ENCODE results near the gene CD276.

Gene CD276

GRCh38 chr15:73754461-73754860 lies 70.3 kb downstream of the CD276 start:
- no peak overlapping the region for H3K27ac ChIP-seq (ENCODE audit: low read depth, low read length)
- no peaks in the 10 kb centered on the region for H3K9me3 ChIP-seq (ENCODE audit: control insufficient read depth, insufficient read depth, low read depth, low read length)
- H3K9ac ChIP-seq (ENCODE audit: low read length) = no peak overlapping the region
- H3K27me3 ChIP-seq (ENCODE audit: control insufficient read depth, insufficient read depth, low read length) = peaks cover 22% of the 10 kb centered on the region
- H3K4me1 ChIP-seq (ENCODE audit: control insufficient read depth, insufficient read depth, low read length) = peaks cover 22% of the 10 kb centered on the region
- H3K36me3 ChIP-seq (ENCODE audit: control insufficient read depth, insufficient read depth, low read length) = no peaks in the 10 kb centered on the region
- H3K4me3 ChIP-seq (ENCODE audit: low read depth, low read length) = no peak overlapping the region

- H3K4me3 ChIP-seq (ENCODE audit: low read depth, low read length) = no peak overlapping the region
- no peaks in the 10 kb centered on the region for H3K36me3 ChIP-seq (ENCODE audit: control insufficient read depth, insufficient read depth, low read length)
- no peak overlapping the region for H3K27ac ChIP-seq (ENCODE audit: low read depth, low read length)
- H3K9me3 ChIP-seq (ENCODE audit: control insufficient read depth, insufficient read depth, low read depth, low read length) = no peaks in the 10 kb centered on the region
- peaks cover 22% of the 10 kb centered on the region for H3K4me1 ChIP-seq (ENCODE audit: control insufficient read depth, insufficient read depth, low read length)
- no peak overlapping the region for H3K9ac ChIP-seq (ENCODE audit: low read length)
- peaks cover 23% of the 10 kb centered on the region for H3K27me3 ChIP-seq (ENCODE audit: control insufficient read depth, insufficient read depth, low read length)
These were observed 71.3 kb downstream of the CD276 start for GRCh38 chr15:73755481-73755880.

- H3K9me3 ChIP-seq (ENCODE audit: control insufficient read depth, insufficient read depth, low read depth, low read length) = no peaks in the 10 kb centered on the region
- H3K27me3 ChIP-seq (ENCODE audit: control insufficient read depth, insufficient read depth, low read length) = peaks cover 23% of the 10 kb centered on the region
- H3K4me3 ChIP-seq (ENCODE audit: low read depth, low read length) = no peak overlapping the region
- H3K36me3 ChIP-seq (ENCODE audit: control insufficient read depth, insufficient read depth, low read length) = no peaks in the 10 kb centered on the region
- H3K4me1 ChIP-seq (ENCODE audit: control insufficient read depth, insufficient read depth, low read length) = peaks cover 22% of the 10 kb centered on the region
- no peak overlapping the region for H3K27ac ChIP-seq (ENCODE audit: low read depth, low read length)
- H3K9ac ChIP-seq (ENCODE audit: low read length) = no peak overlapping the region
These were observed 71.8 kb downstream of the CD276 start for GRCh38 chr15:73755946-73756345.

GRCh38 chr15:73756390-73756789 lies 72.2 kb downstream of the CD276 start:
- Histone ChIP-seq H3K9me3 (ENCODE audit: control insufficient read depth, insufficient read depth, low read depth, low read length) (no peaks in the 10 kb centered on the region), H3K9ac (ENCODE audit: low read length) (no peak overlapping the region), H3K27ac (ENCODE audit: low read depth, low read length) (no peak overlapping the region), H3K36me3 (ENCODE audit: control insufficient read depth, insufficient read depth, low read length) (no peaks in the 10 kb centered on the region), H3K27me3 (ENCODE audit: control insufficient read depth, insufficient read depth, low read length) (peaks cover 21% of the 10 kb centered on the region), H3K4me1 (ENCODE audit: control insufficient read depth, insufficient read depth, low read length) (peaks cover 19% of the 10 kb centered on the region), H3K4me3 (ENCODE audit: low read depth, low read length) (no peak overlapping the region)

- H3K4me1 ChIP-seq (ENCODE audit: control insufficient read depth, insufficient read depth, low read length) = peaks cover 16% of the 10 kb centered on the region
- peaks cover 18% of the 10 kb centered on the region for H3K27me3 ChIP-seq (ENCODE audit: control insufficient read depth, insufficient read depth, low read length)
- H3K9ac ChIP-seq (ENCODE audit: low read length) = no peak overlapping the region
- H3K27ac ChIP-seq (ENCODE audit: low read depth, low read length) = no peak overlapping the region
- no peaks in the 10 kb centered on the region for H3K36me3 ChIP-seq (ENCODE audit: control insufficient read depth, insufficient read depth, low read length)
- no peaks in the 10 kb centered on the region for H3K9me3 ChIP-seq (ENCODE audit: control insufficient read depth, insufficient read depth, low read depth, low read length)
- no peak overlapping the region for H3K4me3 ChIP-seq (ENCODE audit: low read depth, low read length)
These were observed 72.8 kb downstream of the CD276 start for GRCh38 chr15:73756947-73757513.

GRCh38 chr15:73757571-73757970 lies 73.4 kb downstream of the CD276 start:
- peaks cover 18% of the 10 kb centered on the region for H3K27me3 ChIP-seq (ENCODE audit: control insufficient read depth, insufficient read depth, low read length)
- H3K36me3 ChIP-seq (ENCODE audit: control insufficient read depth, insufficient read depth, low read length) = no peaks in the 10 kb centered on the region
- H3K4me3 ChIP-seq (ENCODE audit: low read depth, low read length) = no peak overlapping the region
- H3K9me3 ChIP-seq (ENCODE audit: control insufficient read depth, insufficient read depth, low read depth, low read length) = no peaks in the 10 kb centered on the region
- no peak overlapping the region for H3K9ac ChIP-seq (ENCODE audit: low read length)
- no peak overlapping the region for H3K27ac ChIP-seq (ENCODE audit: low read depth, low read length)
- H3K4me1 ChIP-seq (ENCODE audit: control insufficient read depth, insufficient read depth, low read length) = peaks cover 16% of the 10 kb centered on the region

- Histone ChIP-seq H3K4me1 (ENCODE audit: control insufficient read depth, insufficient read depth, low read length) (peaks cover 14% of the 10 kb centered on the region), H3K9ac (ENCODE audit: low read length) (no peak overlapping the region), H3K36me3 (ENCODE audit: control insufficient read depth, insufficient read depth, low read length) (no peaks in the 10 kb centered on the region), H3K27me3 (ENCODE audit: control insufficient read depth, insufficient read depth, low read length) (peaks cover 16% of the 10 kb centered on the region), H3K4me3 (ENCODE audit: low read depth, low read length) (no peak overlapping the region), H3K9me3 (ENCODE audit: control insufficient read depth, insufficient read depth, low read depth, low read length) (no peaks in the 10 kb centered on the region), H3K27ac (ENCODE audit: low read depth, low read length) (no peak overlapping the region)
These were observed 74.3 kb downstream of the CD276 start for GRCh38 chr15:73758461-73758860.

- H3K9ac ChIP-seq (ENCODE audit: low read length) = no peak overlapping the region
- no peaks in the 10 kb centered on the region for H3K4me1 ChIP-seq (ENCODE audit: control insufficient read depth, insufficient read depth, low read length)
- no peak overlapping the region for H3K4me3 ChIP-seq (ENCODE audit: low read depth, low read length)
- H3K27me3 ChIP-seq (ENCODE audit: control insufficient read depth, insufficient read depth, low read length) = peaks cover 12% of the 10 kb centered on the region; the same call in 1 of the 2 replicates
- H3K36me3 ChIP-seq (ENCODE audit: control insufficient read depth, insufficient read depth, low read length) = no peaks in the 10 kb centered on the region
- H3K27ac ChIP-seq (ENCODE audit: low read depth, low read length) = no peak overlapping the region
- H3K9me3 ChIP-seq (ENCODE audit: control insufficient read depth, insufficient read depth, low read depth, low read length) = no peaks in the 10 kb centered on the region
These were observed 76.4 kb downstream of the CD276 start for GRCh38 chr15:73760330-73761329.

GRCh38 chr15:73763931-73764330 lies 79.7 kb downstream of the CD276 start:
- H3K27ac ChIP-seq (ENCODE audit: low read depth, low read length) = no peak overlapping the region
- no peak overlapping the region for H3K9ac ChIP-seq (ENCODE audit: low read length)
- H3K4me1 ChIP-seq (ENCODE audit: control insufficient read depth, insufficient read depth, low read length) = peaks cover 12% of the 10 kb centered on the region; the same call in 1 of the 2 replicates
- no peaks in the 10 kb centered on the region for H3K9me3 ChIP-seq (ENCODE audit: control insufficient read depth, insufficient read depth, low read depth, low read length)
- H3K4me3 ChIP-seq (ENCODE audit: low read depth, low read length) = no peak overlapping the region
- H3K27me3 ChIP-seq (ENCODE audit: control insufficient read depth, insufficient read depth, low read length) = peaks cover 12% of the 10 kb centered on the region; the same call in 1 of the 2 replicates
- no peaks in the 10 kb centered on the region for H3K36me3 ChIP-seq (ENCODE audit: control insufficient read depth, insufficient read depth, low read length)
